GM12864 (cell line): ENCODE measurements around the gene MZT2B.
"Not testable (repeated sequence)": the region's sequence is repeated elsewhere in the genome, so short reads cannot be mapped to it uniquely, and the experiment has no call there.

Source experiments
- DNase-seq: peaks from one replicate; pipeline ENCODE4 v3.0.0-alpha.2; 2011; ENCODE audit warnings: low read depth
- H3K4me3 ChIP-seq: 2 replicates; pipeline ENCODE4 v1.5.1; 2011; ENCODE audit warnings: mild to moderate bottlenecking, low read depth, low read length, control low read depth
- TF ChIP-seq, protein P1 (sequence below): IDR thresholded peaks from 2 replicates; pipeline ENCODE4 v1.5.1; 2011; ENCODE audit warnings: low read depth, mild to moderate bottlenecking, moderate library complexity, low read length, control low read depth, inconsistent platforms; ENCODE audit errors: missing control alignments

MZT2B gene

GRCh38 chr2:130162968-130163367, 19.1 kb upstream of the MZT2B start:
- no peak for DNase-seq
- H3K4me3 ChIP-seq: no peak overlapping the region
- TF ChIP-seq, protein P1, sequence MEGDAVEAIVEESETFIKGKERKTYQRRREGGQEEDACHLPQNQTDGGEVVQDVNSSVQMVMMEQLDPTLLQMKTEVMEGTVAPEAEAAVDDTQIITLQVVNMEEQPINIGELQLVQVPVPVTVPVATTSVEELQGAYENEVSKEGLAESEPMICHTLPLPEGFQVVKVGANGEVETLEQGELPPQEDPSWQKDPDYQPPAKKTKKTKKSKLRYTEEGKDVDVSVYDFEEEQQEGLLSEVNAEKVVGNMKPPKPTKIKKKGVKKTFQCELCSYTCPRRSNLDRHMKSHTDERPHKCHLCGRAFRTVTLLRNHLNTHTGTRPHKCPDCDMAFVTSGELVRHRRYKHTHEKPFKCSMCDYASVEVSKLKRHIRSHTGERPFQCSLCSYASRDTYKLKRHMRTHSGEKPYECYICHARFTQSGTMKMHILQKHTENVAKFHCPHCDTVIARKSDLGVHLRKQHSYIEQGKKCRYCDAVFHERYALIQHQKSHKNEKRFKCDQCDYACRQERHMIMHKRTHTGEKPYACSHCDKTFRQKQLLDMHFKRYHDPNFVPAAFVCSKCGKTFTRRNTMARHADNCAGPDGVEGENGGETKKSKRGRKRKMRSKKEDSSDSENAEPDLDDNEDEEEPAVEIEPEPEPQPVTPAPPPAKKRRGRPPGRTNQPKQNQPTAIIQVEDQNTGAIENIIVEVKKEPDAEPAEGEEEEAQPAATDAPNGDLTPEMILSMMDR: no peak

GRCh38 chr2:130165293-130166016, 16.6 kb upstream of the MZT2B start:
- H3K4me3 ChIP-seq: no peak overlapping the region
- TF ChIP-seq, protein P1: no peak
- DNase-seq: no peak

DNA sequence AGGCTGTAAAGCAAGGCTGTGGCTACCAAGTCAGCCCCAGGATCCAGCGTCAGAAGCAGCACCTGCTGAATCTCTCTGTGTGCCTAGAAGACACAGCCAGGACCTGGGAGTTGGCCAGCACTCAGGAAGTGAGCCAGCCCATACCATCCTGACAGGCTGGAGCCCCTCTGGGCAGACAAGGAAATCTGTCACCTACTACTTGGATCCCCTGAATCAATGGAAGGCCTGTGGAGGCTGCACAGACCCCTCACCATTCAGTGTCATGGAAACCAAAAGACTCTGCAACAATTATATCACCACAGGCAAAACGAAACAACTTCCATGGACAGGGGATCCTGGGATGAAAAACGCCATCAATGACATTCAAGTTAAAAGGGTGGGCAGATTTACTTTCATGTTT, 15.5 kb upstream of the MZT2B start:
- DNase-seq, H3K4me3 ChIP-seq: not testable (repeated sequence)

- H3K4me3 ChIP-seq, DNase-seq: not testable (repeated sequence)
Observed at GRCh38 chr2:130169163-130169562, 12.9 kb upstream of the MZT2B start.

DNA sequence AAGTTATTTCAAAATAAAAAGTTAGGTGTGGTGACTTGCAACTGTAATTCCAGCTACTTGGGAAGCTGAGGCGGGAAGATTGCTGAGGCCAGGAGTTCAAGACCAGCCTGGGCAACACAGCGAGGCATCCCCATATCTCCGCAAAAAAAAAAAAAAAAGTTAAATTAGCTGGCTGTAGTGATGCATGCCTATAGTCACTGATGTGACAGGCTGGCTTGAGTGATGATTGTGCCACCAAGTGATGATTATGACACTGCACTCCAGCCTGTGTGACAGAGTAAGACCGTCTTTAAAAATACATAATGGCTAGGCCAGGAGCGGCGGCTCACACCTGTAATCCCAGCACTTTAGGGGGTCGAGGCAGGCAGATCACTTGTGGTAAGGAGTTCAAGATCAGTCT, 12.2 kb upstream of the MZT2B start:
- TF ChIP-seq, protein P1: no peak
- H3K4me3 ChIP-seq: no peak overlapping the region
- DNase-seq: no peak

DNA sequence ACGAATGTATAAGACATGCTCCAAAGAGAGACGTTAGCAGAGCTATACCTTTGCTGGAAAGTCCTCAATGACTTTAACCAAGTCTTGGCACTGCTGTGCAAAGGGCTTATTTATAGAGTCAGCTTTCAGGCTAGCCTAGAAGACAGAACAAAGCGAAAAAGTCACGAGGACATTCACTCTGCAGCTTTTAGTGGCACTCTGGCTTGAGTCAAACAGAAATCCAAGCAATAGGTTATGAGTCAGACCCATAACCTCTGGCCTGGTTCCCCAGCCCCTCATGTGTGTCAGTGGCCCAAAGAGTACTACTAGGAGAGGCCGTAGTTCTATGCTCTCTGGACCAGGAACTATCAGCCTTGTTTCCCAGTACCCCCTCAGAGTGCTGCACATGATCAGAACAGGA, 7.2 kb upstream of the MZT2B start:
- H3K4me3 ChIP-seq, DNase-seq: not testable (repeated sequence)

GRCh38 chr2:130180404-130181324, 1.4 kb upstream of the MZT2B start:
- not testable (repeated sequence) for DNase-seq
- H3K4me3 ChIP-seq: peak overlapping the region; percentile 91

GRCh38 chr2:130181325-130181879, 660 bp upstream of the MZT2B start, which contains the start of gene SMPD4:
Gene SMPD4 (minus strand): TSS chr2:130181602. CDS start chr2:130176592, 5,010 bp downstream.
- TF ChIP-seq, protein P1: no peak
- peak within 1 kb of the TSS; percentile 91 for H3K4me3 ChIP-seq
- peak; percentile 76 for DNase-seq

GRCh38 chr2:130182826-130183511, 907 bp downstream of the MZT2B start:
- peak overlapping the region; percentile 91 for H3K4me3 ChIP-seq
- DNase-seq: not testable (repeated sequence)
